GM19467 (cell line): ENCODE measurements around the gene SNAI3.

Experiments used
- ATAC-seq: cut with Tn5 transposase; IDR thresholded peaks from one replicate; pipeline ENCODE4 v1.9.1; 2021; ENCODE audit warnings: mild to moderate bottlenecking, moderate library complexity; ENCODE audit not compliant: unreplicated experiment

SNAI3 gene

GRCh38 chr16:88693420-88694177 lies 7.3 kb upstream of the SNAI3 start:
- ATAC-seq = no peak

- ATAC-seq = no peak
Observed at GRCh38 chr16:88692861-88693260, 6.6 kb upstream of the SNAI3 start.

- ATAC-seq = no peak
Observed at GRCh38 chr16:88691924-88692560, 5.7 kb upstream of the SNAI3 start.

- no peak for ATAC-seq
Observed at GRCh38 chr16:88691129-88691813, 5.0 kb upstream of the SNAI3 start.

- no peak for ATAC-seq
Observed at GRCh38 chr16:88690341-88691128, 4.2 kb upstream of the SNAI3 start.

GRCh38 chr16:88688013-88688778 lies 1.9 kb upstream of the SNAI3 start:
- ATAC-seq = no peak

- no peak for ATAC-seq
Observed at GRCh38 chr16:88687676-88688012, 1.3 kb upstream of the SNAI3 start.

- ATAC-seq = no peak
Observed at GRCh38 chr16:88687254-88687576, 908 bp upstream of the SNAI3 start.

GRCh38 chr16:88686062-88686438 lies 257 bp downstream of the SNAI3 start:
- peak; percentile 2 for ATAC-seq

- ATAC-seq = no peak
Observed at GRCh38 chr16:88685156-88686061, 898 bp downstream of the SNAI3 start.

- no peak for ATAC-seq
Observed at GRCh38 chr16:88684569-88685155, 1.6 kb downstream of the SNAI3 start.

- ATAC-seq = peak; percentile 60
Observed at GRCh38 chr16:88681709-88682451, 4.4 kb downstream of the SNAI3 start.

- peak; percentile 2 for ATAC-seq
Observed at GRCh38 chr16:88681084-88681680, 5.1 kb downstream of the SNAI3 start.

- ATAC-seq = no peak
Observed at GRCh38 chr16:88680554-88681083, 5.7 kb downstream of the SNAI3 start.

- ATAC-seq = no peak
Observed at GRCh38 chr16:88678224-88678979, 7.9 kb downstream of the SNAI3 start.

GRCh38 chr16:88677721-88678120 lies 8.6 kb downstream of the SNAI3 start:
- no peak for ATAC-seq

GRCh38 chr16:88676502-88677242 lies 9.6 kb downstream of the SNAI3 start:
- ATAC-seq = no peak
